Renal cortex interstitium (tissue), 11 donors: ENCODE results near the gene GPATCH2. TPM values are rescaled to one million over a fixed set of nuclear protein-coding genes. Genes with fewer than 3 reads are reported as not detected.
"Not testable (repeated sequence)": the region's sequence is repeated elsewhere in the genome, so short reads cannot be mapped to it uniquely, and the experiment has no call there.

Source experiments
- DNase-seq, 11 donors: peaks; one replicate each; pipeline ENCODE4 v3.0.0-alpha.2; 2013; ENCODE audit warnings: low read depth in 9 of 11, low spot score in 4 of 11; ENCODE audit errors: extremely low read depth in 1 of 11
- polyA plus RNA-seq, 3 donors: library from polyadenylated mRNA; unstranded; fragments of 120-200 nt; gene quantifications; one replicate each; pipeline ENCODE4 v1.2.1, GENCODE V29; 2013; ENCODE audit not compliant: insufficient read length in 3 of 3

Gene GPATCH2
- polyA plus RNA-seq, 3 donors = 22.9 to 25.9 (median 24.9) TPM

DNA sequence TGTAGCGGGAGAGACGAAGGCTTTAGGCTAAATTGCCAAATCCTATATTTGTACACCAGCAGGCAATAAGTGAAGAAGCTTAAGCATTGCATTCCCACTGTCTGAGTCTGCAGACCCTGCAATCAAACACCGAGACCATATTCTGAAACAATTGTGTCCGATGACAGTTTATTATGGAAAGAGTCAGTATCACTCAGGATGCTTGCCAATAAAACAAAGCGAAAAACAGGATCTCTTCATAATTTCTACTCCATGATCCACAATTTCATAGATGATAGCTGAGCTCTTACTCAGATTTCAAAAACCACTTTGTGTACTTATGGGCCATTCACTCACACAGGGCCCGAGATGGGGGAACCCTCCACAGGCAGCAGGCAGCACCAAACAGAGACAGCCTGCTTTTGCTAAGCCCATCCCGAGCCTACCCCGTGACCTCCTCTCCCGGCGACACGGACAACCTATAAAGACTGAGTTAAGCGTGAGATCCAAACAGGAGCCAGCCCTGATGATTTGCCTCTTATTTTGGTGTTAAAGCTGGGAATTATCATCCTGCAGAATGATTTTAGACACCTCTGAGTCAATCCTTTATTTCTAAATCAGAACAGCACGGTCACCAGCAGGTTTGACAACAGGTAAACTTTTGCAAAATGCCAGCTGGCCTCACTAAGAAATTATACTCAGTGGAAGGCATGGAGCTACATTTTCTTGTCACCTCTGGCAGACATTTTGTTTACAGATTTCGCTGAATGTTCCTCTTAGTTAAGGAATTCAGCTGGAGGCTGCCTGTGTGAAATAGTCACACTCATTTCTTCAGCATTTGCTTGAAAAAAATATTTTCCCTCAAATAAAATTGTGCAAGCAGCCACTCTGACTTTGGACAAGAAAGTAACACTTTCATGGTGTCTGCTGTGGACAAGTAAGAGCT lies 212.4 kb downstream of the GPATCH2 start:
- DNase-seq = no peak

DNA sequence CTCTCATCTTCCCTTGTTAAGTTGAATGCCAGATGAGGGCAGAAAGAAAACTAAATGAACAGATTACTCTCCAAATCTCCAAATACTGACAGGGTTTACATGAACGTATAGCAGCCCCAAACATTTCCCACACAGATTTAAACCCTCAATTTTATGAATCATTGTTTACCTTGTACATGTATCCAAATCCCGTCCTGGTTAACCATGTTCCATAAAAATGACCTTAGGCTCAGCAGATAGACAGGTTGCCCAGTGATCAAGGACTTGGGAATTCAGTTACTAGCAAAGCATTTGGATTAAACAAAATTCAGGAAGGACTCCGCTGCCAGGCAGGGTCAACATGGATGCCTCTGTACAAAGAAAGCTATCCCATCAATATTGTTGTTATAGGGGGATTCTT lies 213.5 kb downstream of the GPATCH2 start:
- no peak for DNase-seq

DNA sequence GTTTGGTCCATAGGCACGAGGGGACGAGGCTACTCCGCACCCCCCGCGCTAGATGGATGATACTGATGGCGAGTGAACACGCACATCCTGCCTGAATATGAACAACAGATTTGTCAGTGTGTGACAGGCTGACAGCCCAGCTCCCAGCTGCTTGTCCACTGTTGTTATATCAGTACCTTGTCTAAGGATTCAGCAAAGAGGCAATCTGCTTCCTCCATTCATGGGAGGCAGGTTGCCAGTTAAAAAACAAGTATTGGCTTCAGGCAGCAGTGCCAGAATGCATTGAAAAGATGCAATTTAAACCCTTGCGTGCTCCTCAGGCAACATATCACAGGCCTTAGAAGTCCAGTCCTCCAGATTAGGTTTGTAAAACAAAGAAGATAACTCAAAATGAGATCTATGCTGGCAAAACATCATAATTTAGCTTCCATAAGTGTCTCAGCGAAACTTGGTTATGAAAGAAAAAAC lies 223.3 kb downstream of the GPATCH2 start:
- DNase-seq = no peak

DNA sequence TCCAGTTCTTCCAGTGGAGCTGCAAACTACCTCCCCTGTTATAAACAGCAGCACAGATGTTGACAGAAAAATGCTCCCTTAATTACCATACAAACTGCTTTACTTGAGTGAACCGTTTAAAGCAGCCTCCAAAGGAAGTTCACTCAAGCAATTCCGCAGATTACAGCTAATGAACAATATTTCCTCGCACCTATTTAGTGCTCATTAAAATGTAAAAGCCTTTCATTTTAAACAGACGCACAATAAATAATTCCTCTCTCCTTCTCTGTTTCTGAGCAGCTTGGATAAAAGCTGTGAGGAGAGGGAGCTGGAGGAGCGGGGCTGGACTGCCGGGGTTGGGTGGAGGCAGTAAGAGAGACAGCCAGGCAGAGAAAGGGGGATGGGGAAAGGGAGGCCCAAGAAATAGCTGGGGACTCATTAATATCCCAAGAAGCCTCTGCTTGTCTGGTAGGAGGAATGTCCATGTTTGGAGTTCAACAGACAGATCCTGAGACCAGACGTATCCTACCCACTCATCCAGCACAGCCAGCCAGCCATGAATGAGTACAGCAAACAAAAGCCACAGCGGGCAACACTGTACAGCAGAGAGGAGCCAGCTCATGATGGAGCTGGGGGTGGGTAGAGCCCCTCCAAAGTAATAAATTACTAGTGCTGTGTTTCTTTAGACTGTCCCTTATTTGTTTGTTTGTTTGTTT lies 227.7 kb downstream of the GPATCH2 start:
- DNase-seq = peak in 3 of 11 donors; percentile 9 to 29 (median 10)

DNA sequence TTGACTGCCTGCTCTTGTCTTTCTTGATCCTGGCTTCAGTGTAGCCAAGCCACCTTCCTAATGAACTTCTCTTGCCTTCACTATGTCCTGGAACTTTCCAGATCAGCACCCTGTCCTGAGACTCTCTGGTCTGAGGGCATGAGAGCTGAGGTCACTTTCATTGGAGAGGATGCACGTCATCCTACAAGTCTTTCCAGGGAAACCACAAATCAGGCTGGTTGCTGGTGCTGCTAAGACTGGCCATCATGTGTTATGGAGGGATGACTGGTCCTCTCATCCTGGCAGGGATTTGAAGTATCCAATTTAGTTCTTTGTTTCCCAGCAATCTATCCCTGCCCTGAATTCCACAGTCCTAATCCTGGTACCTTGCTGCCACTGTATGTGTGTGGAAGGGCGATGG lies 228.6 kb downstream of the GPATCH2 start:
- no peak for DNase-seq

DNA sequence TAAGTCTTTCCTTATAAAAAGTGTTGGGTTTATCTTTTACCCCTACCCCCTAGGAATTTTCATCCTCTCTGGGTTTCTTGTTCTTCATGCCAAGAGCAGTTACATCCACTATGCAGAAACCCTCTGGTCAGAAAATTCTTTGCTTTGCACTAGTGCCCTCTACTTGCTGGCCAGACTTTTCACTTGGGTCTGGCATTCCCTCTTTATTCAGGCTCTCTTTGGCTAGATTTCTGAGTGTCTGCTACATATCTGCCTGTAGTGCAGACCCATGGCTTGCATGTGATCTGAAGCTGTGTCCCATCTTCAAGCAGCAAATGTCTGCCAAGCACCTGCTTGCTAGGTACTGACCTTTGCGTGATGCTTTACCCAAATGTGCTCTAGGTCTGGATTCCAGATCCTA lies 237.0 kb downstream of the GPATCH2 start:
- DNase-seq = peak in 2 of 11 donors; percentile 3 to 4

DNA sequence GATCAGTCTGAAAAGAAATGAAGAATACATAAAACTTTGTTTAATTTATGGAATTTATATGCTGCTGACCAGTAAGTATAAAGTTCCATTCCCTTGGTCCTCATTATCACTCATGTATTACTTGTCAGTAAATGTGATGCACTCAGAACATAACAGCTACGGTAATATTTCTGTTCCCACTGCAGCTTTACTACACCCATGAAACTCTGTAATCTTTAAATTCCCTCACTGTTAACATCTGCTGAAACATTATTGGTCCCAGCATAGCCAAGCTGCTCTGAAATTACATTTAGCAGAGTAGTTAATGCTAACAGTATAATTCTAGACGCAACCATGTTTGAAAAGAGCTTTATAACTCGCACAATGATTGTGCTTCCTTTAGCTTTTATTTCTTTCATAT lies 238.4 kb downstream of the GPATCH2 start:
- no peak for DNase-seq

DNA sequence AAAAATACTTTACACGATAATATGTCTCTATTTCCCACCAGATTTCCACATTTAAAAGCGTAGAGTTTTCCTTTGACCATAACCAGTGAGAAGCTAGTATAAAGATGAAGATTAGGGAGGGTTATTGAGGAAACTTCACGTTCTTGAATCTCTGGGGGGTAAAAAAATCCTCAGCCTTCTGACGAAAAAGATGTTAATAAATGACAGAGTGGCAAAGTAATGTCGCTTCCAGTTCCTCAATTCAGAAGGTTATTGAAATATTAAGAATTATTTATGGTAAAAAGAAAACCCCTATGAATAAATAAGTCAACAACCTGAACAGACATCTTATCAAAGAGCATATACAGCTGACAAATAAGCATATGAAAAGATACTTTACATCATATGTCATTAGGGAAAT lies 241.0 kb downstream of the GPATCH2 start:
- no peak for DNase-seq

DNA sequence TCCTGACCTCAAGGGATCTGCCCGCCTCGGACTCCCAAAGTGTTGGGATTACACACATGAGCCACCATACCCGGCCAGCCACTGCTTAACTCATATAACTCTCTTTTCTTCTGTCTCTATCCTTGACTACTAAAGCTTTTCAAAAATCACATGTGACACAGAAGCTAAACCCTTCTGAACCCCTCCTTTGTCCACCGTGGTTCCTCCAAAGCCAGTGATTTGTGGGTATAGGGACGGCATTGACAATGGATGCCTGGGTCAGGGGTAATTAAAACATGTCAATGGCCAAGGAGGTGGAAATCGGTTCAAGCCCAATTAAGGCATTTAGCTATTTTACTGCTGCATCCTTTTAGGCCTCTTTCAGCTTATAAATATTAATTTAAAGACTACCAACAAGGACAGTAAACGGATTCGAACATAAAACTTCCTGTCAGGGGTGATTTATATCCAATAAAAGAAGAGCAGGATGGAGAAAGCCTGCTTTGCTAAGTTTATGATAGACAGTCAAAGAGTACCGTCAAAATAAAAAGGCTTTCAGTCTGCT lies 242.3 kb downstream of the GPATCH2 start:
- no peak for DNase-seq

DNA sequence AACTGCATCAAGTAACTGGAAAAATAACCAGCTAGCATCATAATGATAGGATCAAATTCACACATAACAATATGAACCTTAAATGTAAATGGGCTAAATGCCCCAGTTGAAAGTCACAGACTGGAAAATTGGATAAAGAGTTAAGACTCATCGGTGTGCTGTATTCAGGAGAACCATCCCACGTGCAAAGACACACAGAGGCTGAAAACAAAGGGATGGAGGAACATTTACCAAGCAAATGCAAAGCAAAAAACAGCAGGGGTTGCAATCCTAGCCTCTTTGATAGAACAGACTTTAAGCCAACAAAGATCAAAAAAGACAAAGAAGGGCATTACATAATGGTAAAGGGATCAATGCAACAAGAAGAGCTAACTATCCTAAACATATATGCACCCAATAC lies 249.1 kb downstream of the GPATCH2 start:
- DNase-seq = not testable (repeated sequence)

DNA sequence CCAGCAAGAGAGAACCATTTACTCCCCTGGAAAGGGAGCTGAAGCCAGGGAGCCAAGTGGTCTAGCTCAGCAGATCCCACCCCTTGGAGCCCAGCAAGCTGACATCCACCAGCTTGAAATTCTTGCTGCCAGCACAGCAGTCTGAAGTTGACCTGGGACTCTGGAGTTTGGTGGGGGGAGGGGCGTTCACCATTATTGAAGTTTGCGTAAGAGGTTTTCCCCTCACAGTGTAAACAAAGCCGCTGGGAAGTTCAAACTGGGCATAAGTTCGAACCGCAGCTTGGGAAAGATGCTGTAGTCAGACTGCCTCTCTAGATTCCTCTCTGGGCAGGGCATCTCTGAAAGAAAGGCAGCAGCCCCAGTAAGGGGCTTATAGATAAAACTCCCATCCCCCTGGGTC lies 251.1 kb downstream of the GPATCH2 start:
- not testable (repeated sequence) for DNase-seq

DNA sequence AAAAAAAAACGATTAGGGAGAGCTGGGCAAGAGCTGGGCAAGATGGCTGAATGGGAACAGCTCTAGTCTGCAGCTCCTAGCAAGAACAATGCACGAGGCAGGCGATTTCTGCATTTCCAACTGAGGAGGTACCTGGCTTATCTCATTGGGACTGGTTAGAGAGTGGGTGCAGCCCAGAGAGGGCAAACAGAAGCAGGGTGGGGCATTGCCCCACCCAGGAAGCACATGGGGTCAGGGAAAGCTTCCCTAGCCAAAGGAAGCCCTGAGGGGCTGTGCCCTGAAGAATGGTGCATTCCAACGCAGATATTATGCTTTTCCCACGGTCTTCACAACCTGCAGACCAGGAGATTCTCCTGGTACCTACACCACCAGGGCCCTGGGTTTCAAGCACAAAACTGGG lies 251.6 kb downstream of the GPATCH2 start:
- DNase-seq = no peak

Other genes starting within 250 kb of the GPATCH2 start
- 10 to 100 TPM; 11.9 to 14.0 (median 12.9) TPM for gene SPATA17, start 254 bp upstream of the GPATCH2 start, polyA plus RNA-seq